T-helper 17 cell (primary cell): Measurements from ENCODE around the gene TAOK1. TPM values are rescaled to one million over a fixed set of nuclear protein-coding genes. Genes with fewer than 3 reads are reported as not detected.

Experiments used
- ATAC-seq: fragments of 150-1000 bp; cut with Tn5 transposase; 2 replicates; pipeline ENCODE4 v1.10.0; 2021; ENCODE audit warnings: mild to moderate bottlenecking, moderate library complexity
- DNase-seq, 3 donors: peaks; one replicate each; pipeline versions ENCODE4 v3.0.0 to v3.0.0-alpha.2; 2020 to 2021
- H3K9me3 ChIP-seq: one replicate; pipeline ENCODE4 v1.7.0; 2013; ENCODE audit warnings: low read length, mild to moderate bottlenecking; ENCODE audit not compliant: control insufficient read depth, poor library complexity, severe bottlenecking
- H3K27ac Mint-ChIP-seq: one replicate; pipeline ENCODE4 v1.8.0; 2022; ENCODE audit warnings: mild to moderate bottlenecking, moderate library complexity, mixed read lengths
- H3K27me3 Mint-ChIP-seq: one replicate; pipeline ENCODE4 v1.8.0; 2022; ENCODE audit warnings: mixed read lengths
- H3K36me3 Mint-ChIP-seq: one replicate; pipeline ENCODE4 v1.8.0; 2022; ENCODE audit warnings: low read depth, mixed read lengths
- H3K4me1 Mint-ChIP-seq: one replicate; pipeline ENCODE4 v1.8.0; 2022; ENCODE audit warnings: mild to moderate bottlenecking, mixed read lengths
- H3K4me3 Mint-ChIP-seq: one replicate; pipeline ENCODE4 v1.8.0; 2022; ENCODE audit warnings: mild to moderate bottlenecking, moderate library complexity, mixed read lengths
- total RNA-seq, 4 donors: library from RNA in 2 of 4; stranded (reverse) in 2 of 4; gene quantifications; one replicate each; pipeline ENCODE4 v1.2.3 and lab custom pipeline; 2022 to 2026

TAOK1 gene
- total RNA-seq, 2 donors from 2014 or later, result 54.3 to 58.2 TPM

DNA sequence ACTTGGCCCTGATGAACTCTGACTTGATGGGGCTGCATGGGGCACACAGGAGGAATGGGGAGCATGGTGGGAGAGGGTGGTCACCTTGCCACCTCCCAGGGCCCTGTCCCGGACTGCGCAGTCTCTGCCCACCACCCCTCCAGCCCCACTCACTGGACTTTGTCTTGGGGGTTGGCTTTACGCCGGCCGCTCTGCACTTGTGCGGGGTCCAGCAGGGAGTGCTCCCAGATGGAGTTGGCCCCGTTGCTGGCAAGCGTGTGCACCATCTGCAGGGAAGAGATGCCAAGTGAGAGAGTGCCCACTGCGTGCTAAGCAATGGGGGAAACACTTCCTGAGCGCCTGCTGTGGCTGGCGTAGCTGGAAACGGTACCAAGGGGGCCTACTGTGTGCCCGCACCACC lies 192.6 kb downstream of the TAOK1 start:
- H3K9me3 ChIP-seq, result no peaks in the 10 kb centered on the region
- H3K4me1 Mint-ChIP-seq, result peaks cover 43% of the 10 kb centered on the region
- DNase-seq, result no peak
- no peak for ATAC-seq
- peak overlapping the region; percentile 28 for H3K4me3 Mint-ChIP-seq
- no peaks in the 10 kb centered on the region for H3K36me3 Mint-ChIP-seq
- no peak overlapping the region for H3K27ac Mint-ChIP-seq
- H3K27me3 Mint-ChIP-seq, result no peaks in the 10 kb centered on the region

DNA sequence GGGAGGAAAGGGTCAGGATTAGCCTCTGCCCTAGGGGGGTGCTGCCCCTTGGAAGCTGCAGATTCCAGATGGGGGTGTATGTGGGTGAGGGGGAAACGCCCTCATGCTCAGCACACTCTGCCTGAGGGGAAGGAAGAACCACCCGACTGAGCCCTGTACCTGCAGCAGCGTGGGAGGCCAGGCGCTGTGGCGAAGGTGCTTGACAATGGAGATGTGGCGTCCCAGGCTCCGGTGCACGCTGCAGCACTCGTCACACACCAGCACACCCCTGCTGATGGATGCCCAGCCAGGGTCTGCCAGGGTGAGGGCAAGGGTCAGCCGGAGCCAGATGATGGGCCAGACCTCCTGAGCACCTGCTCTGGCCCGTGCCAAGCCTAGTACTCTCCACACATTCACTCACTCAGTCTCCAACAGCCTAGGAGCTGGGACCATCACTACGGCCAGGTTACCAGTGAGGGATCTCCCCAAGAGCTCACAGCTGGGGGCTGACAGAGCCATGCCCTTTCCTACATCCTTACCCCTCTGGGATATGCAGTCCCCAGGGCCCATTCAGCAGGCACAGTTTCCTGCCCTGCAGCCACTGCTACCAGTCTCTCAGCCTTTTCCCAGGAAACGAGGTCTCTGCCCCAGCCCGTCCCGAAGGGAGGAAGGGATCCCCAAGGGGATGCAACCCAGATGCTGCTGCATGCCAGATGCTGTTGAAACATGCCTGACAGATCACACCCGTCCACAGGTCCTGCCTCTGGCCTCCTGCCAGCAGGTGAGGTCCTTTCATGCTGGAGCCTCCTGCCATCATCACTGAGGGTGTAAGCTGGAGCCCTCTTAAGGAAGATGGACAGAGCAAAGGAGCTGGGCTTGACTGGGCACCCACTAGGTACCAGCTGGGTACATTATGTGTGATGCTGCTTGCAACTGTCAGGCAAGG lies 193.4 kb downstream of the TAOK1 start:
- Mint-ChIP-seq H3K27me3 (no peaks in the 10 kb centered on the region), H3K4me1 (peaks cover 47% of the 10 kb centered on the region), H3K27ac (peak overlapping the region; percentile 54), H3K36me3 (no peaks in the 10 kb centered on the region), H3K4me3 (no peak overlapping the region)
- no peaks in the 10 kb centered on the region for H3K9me3 ChIP-seq
- ATAC-seq (no peak), DNase-seq (no peak)

DNA sequence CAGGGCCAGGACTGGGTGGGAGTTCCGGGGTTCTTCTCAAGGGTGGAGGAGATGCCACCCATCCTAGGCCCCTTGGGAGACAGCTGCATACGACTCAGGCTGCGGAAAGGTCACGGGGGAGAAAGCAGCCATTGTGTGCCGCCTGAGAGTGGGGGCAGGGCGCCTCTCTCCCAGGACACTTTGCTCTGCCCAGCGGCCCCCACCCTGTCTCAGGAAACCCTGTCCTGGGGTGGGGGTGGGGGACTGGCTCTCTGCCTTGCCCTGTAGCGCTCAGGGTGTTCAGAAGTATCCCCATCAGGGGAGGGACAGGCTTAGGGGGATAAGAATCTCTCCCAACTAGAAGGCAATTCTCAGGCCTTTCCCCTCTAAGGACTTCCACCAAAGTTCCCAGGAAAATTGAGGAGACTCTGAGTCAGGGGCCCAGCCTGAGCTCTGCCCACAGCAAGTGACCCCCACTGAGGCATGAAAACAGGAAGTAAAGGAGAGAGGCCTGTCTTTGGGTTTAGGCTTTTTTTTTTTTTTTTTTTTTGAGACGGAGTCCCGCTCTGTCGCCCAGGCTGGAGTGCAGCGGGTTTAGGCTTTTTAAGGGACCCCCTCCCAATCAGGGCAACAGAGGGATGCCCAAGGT lies 194.4 kb downstream of the TAOK1 start:
- H3K27ac Mint-ChIP-seq, result peak overlapping the region; percentile 54
- H3K9me3 ChIP-seq, result no peaks in the 10 kb centered on the region
- H3K4me3 Mint-ChIP-seq, result no peak overlapping the region
- DNase-seq (no peak), ATAC-seq (no peak)
- H3K27me3 Mint-ChIP-seq, result no peaks in the 10 kb centered on the region
- peaks cover 49% of the 10 kb centered on the region for H3K4me1 Mint-ChIP-seq
- no peaks in the 10 kb centered on the region for H3K36me3 Mint-ChIP-seq

DNA sequence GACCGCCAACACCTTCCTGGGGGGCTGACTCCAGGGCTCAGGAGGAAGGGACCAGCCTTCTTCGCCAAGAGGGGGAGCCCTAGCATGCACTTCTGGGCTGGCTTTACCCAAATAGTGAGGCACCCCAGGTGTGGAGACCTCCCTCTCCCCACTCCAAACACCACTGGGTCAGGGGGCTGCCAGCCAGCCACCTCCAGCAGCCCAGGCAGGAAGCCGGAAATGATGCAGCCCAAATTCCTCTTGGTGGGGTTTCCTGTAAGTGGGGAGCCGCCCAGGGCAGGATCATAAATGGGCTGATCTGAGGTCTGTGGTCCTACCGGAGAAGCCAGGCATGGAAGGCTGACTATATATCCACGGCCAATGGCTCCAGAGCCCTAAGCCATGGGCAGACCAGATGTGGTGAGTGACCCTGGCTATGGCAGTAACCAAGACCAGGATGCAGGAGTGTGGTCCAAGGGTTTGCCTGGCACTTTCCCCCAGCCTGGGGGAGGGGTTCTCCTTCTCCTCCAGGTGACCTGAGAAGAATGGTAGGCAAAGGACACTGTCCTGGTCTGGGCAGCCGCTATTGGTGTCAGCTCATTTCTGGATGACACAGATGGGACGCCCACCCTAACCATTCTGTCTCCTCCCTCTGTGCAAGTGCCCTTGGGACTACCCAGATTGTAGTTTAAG lies 195.1 kb downstream of the TAOK1 start:
- H3K4me1 Mint-ChIP-seq, result peaks cover 47% of the 10 kb centered on the region
- H3K9me3 ChIP-seq, result no peaks in the 10 kb centered on the region
- no peaks in the 10 kb centered on the region for H3K27me3 Mint-ChIP-seq
- peak overlapping the region; percentile 54 for H3K27ac Mint-ChIP-seq
- peak overlapping the region; percentile 69 for H3K4me3 Mint-ChIP-seq
- ATAC-seq, result no peak
- no peaks in the 10 kb centered on the region for H3K36me3 Mint-ChIP-seq
- peak in 1 of 3 donors; percentile 26 for DNase-seq

DNA sequence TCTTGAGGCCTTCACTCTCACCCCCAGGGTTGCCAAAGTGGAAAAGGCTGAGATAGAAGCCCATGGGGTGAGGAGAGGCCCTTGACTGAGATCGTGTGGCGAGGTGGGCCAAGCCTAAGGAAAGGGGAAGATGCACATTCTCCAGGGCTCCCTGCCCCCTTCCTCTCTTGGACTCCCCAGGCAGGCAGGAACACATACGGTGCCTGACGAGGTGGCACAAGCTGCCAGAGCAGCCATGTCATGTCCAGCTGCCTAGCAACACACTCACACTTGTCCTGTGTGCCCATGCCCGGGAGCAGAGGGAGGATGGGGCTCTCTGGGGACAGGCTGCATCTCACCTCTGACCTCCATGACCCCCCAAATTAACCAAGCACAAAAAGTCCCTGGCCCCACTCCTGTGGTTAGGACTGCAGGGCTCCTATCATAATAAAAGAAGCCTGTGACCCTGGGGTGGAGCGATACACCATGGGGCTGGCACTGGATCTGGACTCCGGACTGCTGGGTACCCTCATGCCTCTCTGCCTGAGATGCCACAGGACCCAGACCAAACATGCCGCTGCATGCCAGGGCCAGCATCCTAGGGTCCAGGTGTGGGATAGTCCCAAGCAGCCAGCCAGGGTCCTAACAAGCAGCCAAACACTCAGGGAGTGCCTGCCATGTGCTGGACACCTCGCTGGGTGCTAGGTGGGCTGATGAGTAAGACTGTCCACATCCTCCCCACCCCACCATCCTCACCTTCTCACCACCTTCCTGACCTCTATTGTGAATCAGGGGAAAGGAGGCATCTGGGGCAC lies 196.7 kb downstream of the TAOK1 start:
- Mint-ChIP-seq H3K36me3 (no peaks in the 10 kb centered on the region), H3K4me1 (peaks cover 55% of the 10 kb centered on the region), H3K27me3 (no peaks in the 10 kb centered on the region), H3K27ac (peak overlapping the region; percentile 83), H3K4me3 (peak overlapping the region; percentile 93)
- DNase-seq, result no peak
- no peak for ATAC-seq
- H3K9me3 ChIP-seq, result no peaks in the 10 kb centered on the region

DNA sequence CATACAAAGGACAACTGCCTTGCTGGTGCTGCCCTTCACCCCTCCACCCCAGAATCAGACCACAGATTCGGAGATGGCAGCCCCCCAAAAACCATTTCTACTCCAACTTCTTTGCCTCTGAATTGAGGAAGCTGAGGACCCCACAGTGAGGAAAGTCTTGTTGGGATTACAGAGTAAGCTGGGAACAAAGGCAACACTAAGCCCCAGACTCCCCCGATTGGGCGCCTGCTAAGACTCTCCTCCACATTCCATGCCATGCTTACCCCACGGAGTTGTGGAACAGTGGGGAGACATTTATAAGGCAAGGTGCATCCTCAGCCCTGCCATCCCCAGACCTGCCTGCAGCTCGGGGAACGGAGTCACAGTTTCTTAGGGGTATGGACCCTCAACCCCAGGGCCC lies 197.4 kb downstream of the TAOK1 start:
- Mint-ChIP-seq H3K4me1 (peaks cover 56% of the 10 kb centered on the region), H3K27ac (peak overlapping the region; percentile 83), H3K27me3 (no peaks in the 10 kb centered on the region), H3K36me3 (no peaks in the 10 kb centered on the region), H3K4me3 (peak overlapping the region; percentile 93)
- no peaks in the 10 kb centered on the region for H3K9me3 ChIP-seq
- DNase-seq (no peak), ATAC-seq (no peak)

DNA sequence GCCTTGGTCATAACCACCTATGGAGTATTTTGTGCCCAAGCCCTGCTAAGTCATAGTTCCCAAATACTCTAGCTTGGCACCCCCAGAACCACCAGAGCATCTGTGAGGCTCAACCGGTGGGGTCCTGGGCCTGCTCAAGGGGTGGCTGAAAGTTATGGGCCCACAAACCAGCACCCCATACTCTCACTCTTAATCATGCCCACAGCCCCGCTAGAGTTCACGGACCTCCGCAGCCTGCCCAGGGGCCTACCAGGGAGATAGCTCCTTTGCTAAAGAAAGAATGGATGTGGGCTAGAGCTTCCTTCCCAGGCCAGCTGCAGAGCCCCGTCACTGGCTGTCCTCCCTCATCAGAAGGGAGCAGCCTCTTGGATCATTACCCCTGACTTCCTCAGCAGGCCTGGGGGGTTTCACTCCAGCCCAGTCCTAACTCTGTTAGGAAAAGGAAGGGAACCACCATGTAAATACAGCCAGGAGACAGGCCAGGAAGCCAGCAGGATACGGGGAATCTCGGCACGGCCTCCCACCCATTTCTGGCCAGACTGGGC lies 197.9 kb downstream of the TAOK1 start:
- H3K9me3 ChIP-seq, result no peaks in the 10 kb centered on the region
- peak overlapping the region; percentile 83 for H3K27ac Mint-ChIP-seq
- H3K4me1 Mint-ChIP-seq, result peaks cover 59% of the 10 kb centered on the region
- H3K4me3 Mint-ChIP-seq, result peak overlapping the region; percentile 93
- no peak for DNase-seq
- no peaks in the 10 kb centered on the region for H3K36me3 Mint-ChIP-seq
- no peak for ATAC-seq
- no peaks in the 10 kb centered on the region for H3K27me3 Mint-ChIP-seq

DNA sequence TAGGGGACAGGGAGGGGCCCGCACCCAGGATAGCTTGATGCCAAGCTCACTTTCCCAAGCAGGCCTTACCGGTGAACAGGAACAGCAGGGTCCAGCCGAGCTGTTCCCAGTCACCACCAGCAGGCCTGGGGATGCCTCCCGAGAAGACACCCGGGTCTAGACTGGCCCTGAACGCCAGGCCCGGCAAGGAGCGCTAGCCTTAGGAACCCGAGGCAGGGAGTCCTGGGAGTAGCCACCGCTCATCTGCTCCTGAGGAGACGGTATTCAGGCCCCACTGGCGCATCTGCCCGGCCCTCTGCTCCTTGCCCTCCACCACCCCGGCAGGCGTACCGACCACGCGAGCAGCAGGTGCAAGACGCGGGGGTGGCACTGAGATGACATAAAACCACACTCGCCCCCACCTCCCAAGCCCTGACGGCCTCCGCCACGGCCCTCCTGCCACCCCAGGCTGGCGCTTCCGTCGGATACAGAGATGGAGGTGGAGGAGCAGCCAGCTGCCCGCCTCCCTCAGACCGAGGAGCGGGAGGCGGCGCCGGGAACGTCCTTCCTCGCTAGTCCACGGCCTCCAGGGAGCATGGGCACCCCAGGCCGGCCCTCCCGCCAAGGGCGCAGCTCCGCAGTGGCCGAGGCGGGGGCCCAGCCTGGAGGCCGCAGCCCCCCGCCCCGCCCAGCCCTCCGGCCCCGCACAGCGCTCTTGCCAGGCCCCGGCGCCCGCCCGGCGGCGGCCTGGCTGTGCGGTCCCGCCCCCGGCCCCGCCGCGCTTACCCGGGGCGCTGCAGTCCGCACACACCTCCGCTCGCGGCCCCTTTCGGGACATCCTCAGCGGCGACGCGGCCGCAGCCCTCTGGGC lies 198.6 kb downstream of the TAOK1 start:
- ATAC-seq, result peak; percentile 18
- peak overlapping the region; percentile 93 for H3K4me3 Mint-ChIP-seq
- H3K36me3 Mint-ChIP-seq, result no peaks in the 10 kb centered on the region
- peaks cover 59% of the 10 kb centered on the region for H3K4me1 Mint-ChIP-seq
- H3K27me3 Mint-ChIP-seq, result no peaks in the 10 kb centered on the region
- no peaks in the 10 kb centered on the region for H3K9me3 ChIP-seq
- H3K27ac Mint-ChIP-seq, result peak overlapping the region; percentile 83
- DNase-seq, result peak in 1 of 3 donors; percentile 28

DNA sequence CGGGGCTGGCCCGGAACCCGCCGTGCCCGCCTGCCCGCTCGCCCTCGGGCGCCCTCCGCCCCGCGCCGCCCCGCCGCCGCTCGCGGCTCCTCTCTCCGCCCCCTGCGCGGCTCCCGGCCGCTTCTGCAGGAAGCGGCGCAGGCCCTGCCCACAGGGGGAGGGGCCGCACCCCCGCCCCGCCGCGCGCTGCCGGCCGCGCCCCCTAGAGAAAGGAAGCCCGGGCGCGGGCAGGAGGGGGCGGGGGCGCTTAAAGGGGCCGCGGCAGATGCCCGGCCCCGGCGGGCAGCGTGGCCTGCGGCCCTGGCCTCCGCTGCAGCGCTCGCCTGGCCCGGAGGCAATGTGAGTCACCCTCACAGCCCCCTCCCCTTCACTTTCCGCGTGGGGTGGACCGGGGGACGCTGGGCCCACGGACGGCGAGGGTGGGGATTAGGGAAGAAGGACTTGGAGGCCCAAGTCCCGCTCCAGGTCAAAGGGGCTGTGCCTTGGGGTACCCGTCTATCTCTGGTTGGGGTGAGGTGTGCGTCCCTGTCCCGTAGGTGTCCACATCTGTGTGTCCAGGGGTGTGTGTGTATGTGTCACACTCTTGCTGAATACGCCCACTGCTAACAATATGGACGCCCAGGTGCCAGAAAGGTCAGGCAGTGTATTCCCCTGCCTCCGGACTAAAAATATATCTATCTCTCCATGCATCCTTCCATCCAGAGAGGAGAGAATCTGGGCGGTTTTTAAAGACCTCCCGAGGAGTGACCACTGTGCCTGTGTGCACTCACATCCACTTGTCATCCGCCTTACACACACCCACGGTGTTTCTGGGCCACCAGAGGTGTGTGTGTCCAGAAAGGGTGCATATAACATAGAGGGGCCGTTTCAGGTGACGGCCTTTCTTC lies 199.6 kb downstream of the TAOK1 start, which contains the start of gene GIT1:
Gene GIT1 (minus strand): TSS at position 125 of the 887 bp plus-strand sequence. CDS start 270 bp downstream, outside the sequence.
- Mint-ChIP-seq H3K27ac (peak within 1 kb of the TSS; percentile 83), H3K27me3 (no peaks in the 10 kb centered on the region), H3K4me3 (peak within 1 kb of the TSS; percentile 93), H3K36me3 (no peaks in the 10 kb centered on the region), H3K4me1 (peaks cover 52% of the 10 kb centered on the region)
- H3K9me3 ChIP-seq, result no peaks in the 10 kb centered on the region
- peak; percentile 87 for ATAC-seq
- DNase-seq, result peak; percentile 81 to 90 (median 83)

DNA sequence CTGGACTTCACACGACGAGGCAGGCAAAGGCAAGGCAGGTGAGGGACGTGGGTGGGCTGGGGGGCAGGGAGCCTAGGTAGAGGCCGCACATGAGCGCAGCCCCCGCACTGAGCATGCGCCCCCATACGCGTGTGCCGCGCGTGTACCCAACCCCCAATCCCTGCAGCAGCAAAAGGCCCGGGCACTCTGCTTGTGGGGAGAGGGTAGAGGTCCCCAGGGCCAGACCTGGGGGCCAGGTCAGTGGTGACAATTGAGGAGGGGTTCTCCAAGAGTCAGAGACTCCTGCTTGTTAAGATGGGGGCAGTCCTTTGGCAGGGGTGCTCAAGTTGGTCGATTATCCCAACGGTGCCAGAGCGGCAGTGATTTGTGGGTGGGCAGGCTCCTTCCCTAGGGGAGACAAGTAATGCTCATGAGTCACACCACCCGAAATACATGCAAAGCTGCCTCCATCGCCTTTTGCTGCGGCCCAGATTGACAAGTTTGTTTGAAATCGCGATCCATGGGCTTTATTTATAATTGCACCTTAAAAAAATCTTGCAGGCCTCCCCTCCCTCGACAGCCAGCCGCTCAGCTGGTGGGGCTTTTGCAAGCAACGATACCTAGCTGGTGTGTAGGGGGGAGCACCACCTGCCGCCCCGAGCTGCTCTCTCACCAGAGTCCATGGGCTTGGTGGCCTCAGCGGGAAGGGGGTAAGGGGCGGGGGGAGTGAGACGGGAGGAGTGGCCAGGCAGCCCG lies 200.4 kb downstream of the TAOK1 start:
- peak overlapping the region; percentile 57 for H3K27ac Mint-ChIP-seq
- ATAC-seq (no peak), DNase-seq (no peak)
- no peaks in the 10 kb centered on the region for H3K9me3 ChIP-seq
- H3K36me3 Mint-ChIP-seq, result no peaks in the 10 kb centered on the region
- peak overlapping the region; percentile 89 for H3K4me3 Mint-ChIP-seq
- H3K4me1 Mint-ChIP-seq, result peaks cover 46% of the 10 kb centered on the region
- no peaks in the 10 kb centered on the region for H3K27me3 Mint-ChIP-seq
